ENCODE measurements around the gene CDC73. TPM values are rescaled to one million over a fixed set of nuclear protein-coding genes. Genes with fewer than 3 reads are reported as not detected.

The CDC73 gene
- total RNA-seq, 1 experiment from 2014 or later = 78.2 TPM

DNA sequence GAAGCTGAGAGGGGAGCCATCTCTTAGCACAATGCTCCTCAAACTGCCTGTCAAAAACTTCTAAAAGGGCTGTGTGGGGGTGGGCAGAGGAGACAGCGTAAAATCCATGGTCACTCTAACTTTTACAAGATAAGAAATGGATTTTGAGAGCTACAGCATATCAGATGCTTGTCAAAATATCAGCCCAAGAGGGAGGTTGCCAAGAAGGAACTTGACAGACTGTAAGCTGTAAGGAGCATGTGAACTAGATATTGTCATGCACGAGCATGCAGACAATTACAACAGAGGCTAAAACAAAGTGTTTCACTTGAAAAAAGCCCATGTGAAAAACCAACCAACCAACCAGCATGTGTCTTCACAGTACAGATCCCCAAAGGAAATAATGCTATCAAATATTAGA, 171.9 kb downstream of the CDC73 start:
- in situ Hi-C loops (cut with HindIII; ENCODE audit: low pct_unique_long_range_greater_than_20kb, low sequenced_read_pairs) (no loop called here), intact Hi-C loops (cut with micrococcal nuclease; ENCODE audit: unreplicated experiment) (no loop called here)
- no TSS peak for BruUV-seq (replicated peaks)
- no peaks in the 10 kb centered on the region for H3K36me3 ChIP-seq (ENCODE audit: control insufficient read depth, insufficient read depth, low read length)
- CTCF ChIA-PET = no interaction called here
- ATAC-seq = no peak
- H3K27me3 ChIP-seq (ENCODE audit: control insufficient read depth, insufficient read depth, low read length) = no peaks in the 10 kb centered on the region
- POLR2A ChIA-PET = no interaction called here
- TF ChIP-seq, protein P1, sequence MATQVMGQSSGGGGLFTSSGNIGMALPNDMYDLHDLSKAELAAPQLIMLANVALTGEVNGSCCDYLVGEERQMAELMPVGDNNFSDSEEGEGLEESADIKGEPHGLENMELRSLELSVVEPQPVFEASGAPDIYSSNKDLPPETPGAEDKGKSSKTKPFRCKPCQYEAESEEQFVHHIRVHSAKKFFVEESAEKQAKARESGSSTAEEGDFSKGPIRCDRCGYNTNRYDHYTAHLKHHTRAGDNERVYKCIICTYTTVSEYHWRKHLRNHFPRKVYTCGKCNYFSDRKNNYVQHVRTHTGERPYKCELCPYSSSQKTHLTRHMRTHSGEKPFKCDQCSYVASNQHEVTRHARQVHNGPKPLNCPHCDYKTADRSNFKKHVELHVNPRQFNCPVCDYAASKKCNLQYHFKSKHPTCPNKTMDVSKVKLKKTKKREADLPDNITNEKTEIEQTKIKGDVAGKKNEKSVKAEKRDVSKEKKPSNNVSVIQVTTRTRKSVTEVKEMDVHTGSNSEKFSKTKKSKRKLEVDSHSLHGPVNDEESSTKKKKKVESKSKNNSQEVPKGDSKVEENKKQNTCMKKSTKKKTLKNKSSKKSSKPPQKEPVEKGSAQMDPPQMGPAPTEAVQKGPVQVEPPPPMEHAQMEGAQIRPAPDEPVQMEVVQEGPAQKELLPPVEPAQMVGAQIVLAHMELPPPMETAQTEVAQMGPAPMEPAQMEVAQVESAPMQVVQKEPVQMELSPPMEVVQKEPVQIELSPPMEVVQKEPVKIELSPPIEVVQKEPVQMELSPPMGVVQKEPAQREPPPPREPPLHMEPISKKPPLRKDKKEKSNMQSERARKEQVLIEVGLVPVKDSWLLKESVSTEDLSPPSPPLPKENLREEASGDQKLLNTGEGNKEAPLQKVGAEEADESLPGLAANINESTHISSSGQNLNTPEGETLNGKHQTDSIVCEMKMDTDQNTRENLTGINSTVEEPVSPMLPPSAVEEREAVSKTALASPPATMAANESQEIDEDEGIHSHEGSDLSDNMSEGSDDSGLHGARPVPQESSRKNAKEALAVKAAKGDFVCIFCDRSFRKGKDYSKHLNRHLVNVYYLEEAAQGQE (IDR thresholded peaks at IDR 0.05; ENCODE audit: insufficient read depth in 1 of 2, low read depth in 2 of 2, low read length in 1 of 2) = no peak
- TF ChIP-seq TCF7L2 (IDR thresholded peaks at IDR 0.05; ENCODE audit: low read depth, low read length) (no peak), SIN3A (IDR thresholded peaks at IDR 0.05; ENCODE audit: borderline replicate concordance, insufficient read depth, low read depth, low read length) (no peak), POLR2AphosphoS5 (IDR thresholded peaks at IDR 0.05; ENCODE audit: low read depth, low read length) (no peak)
- TF ChIP-seq, protein P2, sequence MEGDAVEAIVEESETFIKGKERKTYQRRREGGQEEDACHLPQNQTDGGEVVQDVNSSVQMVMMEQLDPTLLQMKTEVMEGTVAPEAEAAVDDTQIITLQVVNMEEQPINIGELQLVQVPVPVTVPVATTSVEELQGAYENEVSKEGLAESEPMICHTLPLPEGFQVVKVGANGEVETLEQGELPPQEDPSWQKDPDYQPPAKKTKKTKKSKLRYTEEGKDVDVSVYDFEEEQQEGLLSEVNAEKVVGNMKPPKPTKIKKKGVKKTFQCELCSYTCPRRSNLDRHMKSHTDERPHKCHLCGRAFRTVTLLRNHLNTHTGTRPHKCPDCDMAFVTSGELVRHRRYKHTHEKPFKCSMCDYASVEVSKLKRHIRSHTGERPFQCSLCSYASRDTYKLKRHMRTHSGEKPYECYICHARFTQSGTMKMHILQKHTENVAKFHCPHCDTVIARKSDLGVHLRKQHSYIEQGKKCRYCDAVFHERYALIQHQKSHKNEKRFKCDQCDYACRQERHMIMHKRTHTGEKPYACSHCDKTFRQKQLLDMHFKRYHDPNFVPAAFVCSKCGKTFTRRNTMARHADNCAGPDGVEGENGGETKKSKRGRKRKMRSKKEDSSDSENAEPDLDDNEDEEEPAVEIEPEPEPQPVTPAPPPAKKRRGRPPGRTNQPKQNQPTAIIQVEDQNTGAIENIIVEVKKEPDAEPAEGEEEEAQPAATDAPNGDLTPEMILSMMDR (IDR thresholded peaks at IDR 0.05) = no peak
- no peak overlapping the region for H3K27ac ChIP-seq (ENCODE audit: low read length)
- no peaks in the 10 kb centered on the region for H3K9me3 ChIP-seq (ENCODE audit: control insufficient read depth, insufficient read depth, low read depth, low read length)
- H3K4me3 ChIP-seq (ENCODE audit: low read depth in 2 of 2, low read length in 2 of 2) = no peak overlapping the region
- no peak for DNase-seq (ENCODE audit: low read depth, low spot score)
- no peaks in the 10 kb centered on the region for H3K4me1 ChIP-seq (ENCODE audit: control insufficient read depth, insufficient read depth, low read length)

DNA sequence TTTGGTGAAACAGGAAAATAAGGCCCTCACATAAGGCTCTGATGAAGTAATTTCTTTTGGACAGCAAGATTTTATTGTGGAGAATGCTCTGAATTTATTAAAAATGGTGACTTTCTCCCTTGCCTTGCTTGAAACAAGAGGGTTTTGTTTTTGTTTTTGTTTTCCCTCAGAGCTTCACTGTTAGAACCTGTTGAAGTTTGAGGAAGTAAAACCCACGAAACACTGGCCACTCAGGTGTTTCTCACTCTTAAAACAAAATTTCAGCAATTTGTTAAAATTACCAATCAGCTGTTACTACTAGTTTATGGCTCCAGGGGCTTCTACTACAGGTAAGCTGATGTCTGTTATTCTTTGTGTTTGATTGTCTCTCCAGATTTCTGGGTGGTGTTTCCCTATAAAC, 177.2 kb downstream of the CDC73 start:
- TF ChIP-seq, protein P2 (IDR thresholded peaks at IDR 0.05) = no peak
- no peak for TF ChIP-seq SIN3A (IDR thresholded peaks at IDR 0.05; ENCODE audit: borderline replicate concordance, insufficient read depth, low read depth, low read length)
- TF ChIP-seq TCF7L2 (IDR thresholded peaks at IDR 0.05; ENCODE audit: low read depth, low read length) = no peak
- TF ChIP-seq, protein P1 (IDR thresholded peaks at IDR 0.05; ENCODE audit: insufficient read depth in 1 of 2, low read depth in 2 of 2, low read length in 1 of 2) = no peak
- TF ChIP-seq POLR2AphosphoS5 (IDR thresholded peaks at IDR 0.05; ENCODE audit: low read depth, low read length) = no peak
- DNase-seq (ENCODE audit: low read depth, low spot score) (no peak), ATAC-seq (no peak)
- Histone ChIP-seq H3K27ac (ENCODE audit: low read length) (no peak overlapping the region), H3K36me3 (ENCODE audit: control insufficient read depth, insufficient read depth, low read length) (no peaks in the 10 kb centered on the region), H3K4me3 (ENCODE audit: low read depth in 2 of 2, low read length in 2 of 2) (no peak overlapping the region), H3K27me3 (ENCODE audit: control insufficient read depth, insufficient read depth, low read length) (no peaks in the 10 kb centered on the region), H3K4me1 (ENCODE audit: control insufficient read depth, insufficient read depth, low read length) (no peaks in the 10 kb centered on the region), H3K9me3 (ENCODE audit: control insufficient read depth, insufficient read depth, low read depth, low read length) (no peaks in the 10 kb centered on the region)
- CTCF ChIA-PET = no interaction called here
- POLR2A ChIA-PET = no interaction called here
- in situ Hi-C loops (cut with HindIII; ENCODE audit: low pct_unique_long_range_greater_than_20kb, low sequenced_read_pairs) (no loop called here), intact Hi-C loops (cut with micrococcal nuclease; ENCODE audit: unreplicated experiment) (no loop called here)
- BruUV-seq (replicated peaks) = no TSS peak
